ENCODE measurements around the gene CECR2. TPM values are rescaled to one million over a fixed set of nuclear protein-coding genes. Genes with fewer than 3 reads are reported as not detected.

The CECR2 gene
- total RNA-seq, 1 experiment from 2014 or later, result 154 TPM

DNA sequence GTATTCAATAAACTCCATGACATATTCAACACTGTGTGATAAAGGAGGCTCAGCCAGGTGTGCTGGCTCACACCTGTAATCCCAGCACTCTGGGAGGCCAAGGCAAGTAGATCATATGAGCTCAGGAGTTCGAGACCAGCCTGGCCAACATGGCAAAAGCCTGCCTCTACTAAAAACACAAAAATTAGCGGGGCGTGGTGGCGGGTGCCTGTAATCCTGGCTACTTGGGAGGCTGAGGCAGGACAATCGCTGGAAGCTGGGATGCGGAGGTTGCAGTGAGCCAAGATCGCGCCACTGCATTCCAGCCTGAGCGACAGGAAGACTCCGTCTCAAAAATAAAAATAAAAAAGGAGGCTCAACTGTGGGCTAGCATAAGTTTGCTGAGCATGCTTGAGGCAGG is 189.9 kb downstream of the CECR2 start:
- no peak overlapping the region for H3K23ac ChIP-seq (ENCODE audit: insufficient read length, low read depth, low read length)
- H3K18ac ChIP-seq (ENCODE audit: insufficient read length, low read depth, low read length), result no peak overlapping the region
- H3K4me1 Mint-ChIP-seq, result peaks cover 21 to 22% of the 10 kb centered on the region in 2 experiments
- H3K4me2 ChIP-seq (ENCODE audit: insufficient read depth, insufficient read length, low read length), result no peak overlapping the region
- no peaks in the 10 kb centered on the region; the same call in 1 of the 2 replicates for H3K27me3 Mint-ChIP-seq (ENCODE audit: low read depth)
- 0 out of 2 replicates have a peak, but pooled peaks cover under 1% of the 10 kb centered on the region for H3K4me1 ChIP-seq (ENCODE audit: insufficient read depth, low read length)
- no peak overlapping the region for H3K4me3 Mint-ChIP-seq
- no peak overlapping the region for H2BK15ac ChIP-seq (ENCODE audit: low read depth, low read length)
- no peak overlapping the region for H3K9ac ChIP-seq (ENCODE audit: extremely low read depth, insufficient read length, low read length)
- H3K23me2 ChIP-seq (ENCODE audit: insufficient read length, low read depth, low read length, poor library complexity, severe bottlenecking), result no peaks in the 10 kb centered on the region
- TF ChIP-seq, protein P1, sequence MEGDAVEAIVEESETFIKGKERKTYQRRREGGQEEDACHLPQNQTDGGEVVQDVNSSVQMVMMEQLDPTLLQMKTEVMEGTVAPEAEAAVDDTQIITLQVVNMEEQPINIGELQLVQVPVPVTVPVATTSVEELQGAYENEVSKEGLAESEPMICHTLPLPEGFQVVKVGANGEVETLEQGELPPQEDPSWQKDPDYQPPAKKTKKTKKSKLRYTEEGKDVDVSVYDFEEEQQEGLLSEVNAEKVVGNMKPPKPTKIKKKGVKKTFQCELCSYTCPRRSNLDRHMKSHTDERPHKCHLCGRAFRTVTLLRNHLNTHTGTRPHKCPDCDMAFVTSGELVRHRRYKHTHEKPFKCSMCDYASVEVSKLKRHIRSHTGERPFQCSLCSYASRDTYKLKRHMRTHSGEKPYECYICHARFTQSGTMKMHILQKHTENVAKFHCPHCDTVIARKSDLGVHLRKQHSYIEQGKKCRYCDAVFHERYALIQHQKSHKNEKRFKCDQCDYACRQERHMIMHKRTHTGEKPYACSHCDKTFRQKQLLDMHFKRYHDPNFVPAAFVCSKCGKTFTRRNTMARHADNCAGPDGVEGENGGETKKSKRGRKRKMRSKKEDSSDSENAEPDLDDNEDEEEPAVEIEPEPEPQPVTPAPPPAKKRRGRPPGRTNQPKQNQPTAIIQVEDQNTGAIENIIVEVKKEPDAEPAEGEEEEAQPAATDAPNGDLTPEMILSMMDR (conservative IDR thresholded peaks at IDR 0.05), result no peak
- H4K5ac ChIP-seq (ENCODE audit: insufficient read length, low read depth, low read length), result no peak overlapping the region
- no peak overlapping the region for H2BK5ac ChIP-seq (ENCODE audit: insufficient read length, low read length)
- H4K20me1 ChIP-seq (ENCODE audit: control insufficient read depth, insufficient read depth, insufficient read length), result no peaks in the 10 kb centered on the region
- H3K56ac ChIP-seq (ENCODE audit: insufficient read length, low read depth, low read length), result no peak overlapping the region
- H3K27ac Mint-ChIP-seq, result no peak overlapping the region
- no peak overlapping the region for H4K91ac ChIP-seq (ENCODE audit: insufficient read length, low read depth, low read length)
- H2AK5ac ChIP-seq (ENCODE audit: insufficient read length, low read length), result no peak overlapping the region
- H3K27me3 ChIP-seq (ENCODE audit: insufficient read depth, low read length), result no peaks in the 10 kb centered on the region
- H2BK20ac ChIP-seq (ENCODE audit: low read depth, low read length, poor library complexity, severe bottlenecking), result no peak overlapping the region
- no peak overlapping the region for H3T11ph ChIP-seq (ENCODE audit: low read length)
- no CpG with 5 or more reads among the region's 10 CpGs for WGBS (ENCODE audit: extremely low coverage, insufficient read length, low lambda C conversion rate)
- 0 out of 2 replicates have a peak, but pooled peaks cover 1% of the 10 kb centered on the region for H3K79me2 ChIP-seq (ENCODE audit: insufficient read depth, low read length)
- no peak overlapping the region for H2BK120ac ChIP-seq (ENCODE audit: low read depth, low read length, poor library complexity, severe bottlenecking)
- H3K14ac ChIP-seq (ENCODE audit: insufficient read depth, low read length), result no peak overlapping the region
- no peak overlapping the region for H4K8ac ChIP-seq (replicated peaks; ENCODE audit: insufficient read length, low read depth, low read length)
- no peaks in the 10 kb centered on the region for H3K79me1 ChIP-seq (ENCODE audit: insufficient read depth, low read depth, low read length, poor library complexity, severe bottlenecking)
- peaks cover 50 to 71% (median 60%) of the 10 kb centered on the region in 3 experiments for H3K36me3 Mint-ChIP-seq (ENCODE audit: insufficient read depth in 1 of 3, low read depth in 3 of 3)
- no peak overlapping the region for H2BK12ac ChIP-seq (ENCODE audit: insufficient read length, low read depth, low read length)
- H2AFZ ChIP-seq (ENCODE audit: low read length), result no peak overlapping the region
- no peak overlapping the region for H3K27ac ChIP-seq (ENCODE audit: insufficient read length, low read depth, low read length)
- no peaks in the 10 kb centered on the region for H3K9me3 ChIP-seq (ENCODE audit: control insufficient read depth, low read depth, low read length)
- H3K4ac ChIP-seq (ENCODE audit: low read depth, low read length), result no peak overlapping the region
- H3K9me3 Mint-ChIP-seq, result peaks cover 10 to 14% of the 10 kb centered on the region in 2 experiments; a peak in 4 of 5 replicates
- no peak for DNase-seq
